Measurements from ENCODE around the gene CRYL1. TPM values are rescaled to one million over a fixed set of nuclear protein-coding genes. Genes with fewer than 3 reads are reported as not detected.

The CRYL1 gene
- total and polyA plus RNA-seq, 2 of the 13 experiments (the other 11 are each of a cell fraction or from before 2014, with no cell fraction given) = 57.2 to 115 TPM

DNA sequence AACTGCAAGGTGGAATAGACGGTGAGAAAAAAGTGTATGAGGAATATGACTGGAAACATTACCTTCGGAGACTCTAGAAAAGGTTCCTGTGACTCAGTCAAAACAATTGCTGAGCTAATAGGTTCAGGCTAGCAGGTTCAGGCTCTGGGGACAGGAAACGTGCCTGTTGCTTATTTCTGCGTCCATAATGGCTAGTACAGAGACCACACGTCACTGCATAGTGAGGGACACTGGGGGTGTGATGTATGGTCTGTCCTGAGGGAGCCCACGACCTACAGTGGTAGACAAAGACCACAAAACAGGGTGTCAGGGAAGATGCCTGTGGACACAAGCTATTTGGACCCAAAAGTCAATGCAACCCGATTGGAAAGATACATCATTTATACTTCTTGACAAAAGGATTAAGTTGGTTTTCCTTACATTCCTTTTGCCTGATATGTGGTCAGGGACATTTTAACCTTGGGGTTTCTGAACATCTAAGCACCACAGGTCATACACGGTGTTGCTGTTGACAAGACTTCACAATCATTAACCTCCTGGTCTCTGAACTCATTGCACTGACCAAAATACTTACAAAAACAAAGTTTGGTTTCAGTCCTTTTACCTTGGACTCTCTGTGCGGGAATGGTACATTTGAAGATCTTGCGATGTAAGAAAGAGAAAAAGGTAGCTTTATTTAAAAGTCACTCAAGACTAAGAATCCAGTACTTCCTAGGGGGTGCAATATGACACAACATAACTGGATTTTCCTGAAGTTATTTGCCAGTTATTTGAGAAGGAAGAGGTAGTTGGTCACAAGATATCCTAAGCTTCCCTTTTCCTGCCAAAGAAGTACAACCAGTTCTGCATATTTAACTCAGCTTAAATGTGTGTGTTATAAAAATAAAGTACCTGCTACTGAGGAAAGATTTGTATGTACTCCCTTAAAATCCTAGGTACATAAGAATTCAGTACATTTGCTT lies 20.0 kb downstream of the CRYL1 start (continued):
- TF ChIP-seq, protein P1, sequence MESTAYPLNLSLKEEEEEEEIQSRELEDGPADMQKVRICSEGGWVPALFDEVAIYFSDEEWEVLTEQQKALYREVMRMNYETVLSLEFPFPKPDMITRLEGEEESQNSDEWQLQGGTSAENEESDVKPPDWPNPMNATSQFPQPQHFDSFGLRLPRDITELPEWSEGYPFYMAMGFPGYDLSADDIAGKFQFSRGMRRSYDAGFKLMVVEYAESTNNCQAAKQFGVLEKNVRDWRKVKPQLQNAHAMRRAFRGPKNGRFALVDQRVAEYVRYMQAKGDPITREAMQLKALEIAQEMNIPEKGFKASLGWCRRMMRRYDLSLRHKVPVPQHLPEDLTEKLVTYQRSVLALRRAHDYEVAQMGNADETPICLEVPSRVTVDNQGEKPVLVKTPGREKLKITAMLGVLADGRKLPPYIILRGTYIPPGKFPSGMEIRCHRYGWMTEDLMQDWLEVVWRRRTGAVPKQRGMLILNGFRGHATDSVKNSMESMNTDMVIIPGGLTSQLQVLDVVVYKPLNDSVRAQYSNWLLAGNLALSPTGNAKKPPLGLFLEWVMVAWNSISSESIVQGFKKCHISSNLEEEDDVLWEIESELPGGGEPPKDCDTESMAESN (CRISPR knock-in tag; conservative IDR thresholded peaks at IDR 0.05) = no peak
- no peak for TF ChIP-seq KDM3A (CRISPR knock-in tag; IDR thresholded peaks at IDR 0.05; ENCODE audit: low read depth)
- TF ChIP-seq ZNF317 (CRISPR knock-in tag; IDR thresholded peaks at IDR 0.05) = 0 out of 2 replicates have a peak, but pooled peaks have one; percentile 49
- no peak for TF ChIP-seq TOE1 (CRISPR knock-in tag; IDR thresholded peaks at IDR 0.05)
- TF ChIP-seq ATF7 (IDR thresholded peaks at IDR 0.05) = no peak
- no peak for TF ChIP-seq ATF7 (CRISPR knock-in tag; IDR thresholded peaks at IDR 0.05)
- no peak for TF ChIP-seq FIP1L1 (IDR thresholded peaks at IDR 0.05; ENCODE audit: borderline replicate concordance, insufficient read depth, low read depth, low read length)
- peak; percentile 56; the same call in 1 of the 2 replicates for TF ChIP-seq ZNF335 (CRISPR knock-in tag; IDR thresholded peaks at IDR 0.05)
- peak; percentile 40; the same call in 1 of the 2 replicates for TF ChIP-seq ZNF816 (CRISPR knock-in tag; IDR thresholded peaks at IDR 0.05; ENCODE audit: borderline replicate concordance)
- no peak for TF ChIP-seq ZNF274 (CRISPR knock-in tag; IDR thresholded peaks at IDR 0.05)
- peak; percentile 39; the same call in 1 of the 2 replicates for TF ChIP-seq ZFX (CRISPR knock-in tag; IDR thresholded peaks at IDR 0.05; ENCODE audit: low read depth)
- TF ChIP-seq ARNT (IDR thresholded peaks at IDR 0.05) = no peak
- TF ChIP-seq KAT8 (CRISPR knock-in tag; IDR thresholded peaks at IDR 0.05) = 0 out of 2 replicates have a peak, but pooled peaks have one; percentile 33
- TF ChIP-seq RXRB (CRISPR knock-in tag; IDR thresholded peaks at IDR 0.05; ENCODE audit: borderline replicate concordance) = peak; percentile 64; the same call in 1 of the 2 replicates
- TF ChIP-seq, protein P2, sequence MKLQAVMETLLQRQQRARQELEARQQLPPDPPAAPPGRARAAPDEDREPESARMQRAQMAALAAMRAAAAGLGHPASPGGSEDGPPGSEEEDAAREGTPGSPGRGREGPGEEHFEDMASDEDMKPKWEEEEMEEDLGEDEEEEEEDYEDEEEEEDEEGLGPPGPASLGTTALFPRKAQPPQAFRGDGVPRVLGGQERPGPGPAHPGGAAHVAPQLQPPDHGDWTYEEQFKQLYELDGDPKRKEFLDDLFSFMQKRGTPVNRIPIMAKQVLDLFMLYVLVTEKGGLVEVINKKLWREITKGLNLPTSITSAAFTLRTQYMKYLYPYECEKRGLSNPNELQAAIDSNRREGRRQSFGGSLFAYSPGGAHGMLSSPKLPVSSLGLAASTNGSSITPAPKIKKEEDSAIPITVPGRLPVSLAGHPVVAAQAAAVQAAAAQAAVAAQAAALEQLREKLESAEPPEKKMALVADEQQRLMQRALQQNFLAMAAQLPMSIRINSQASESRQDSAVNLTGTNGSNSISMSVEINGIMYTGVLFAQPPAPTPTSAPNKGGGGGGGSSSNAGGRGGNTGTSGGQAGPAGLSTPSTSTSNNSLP (IDR thresholded peaks at IDR 0.05; ENCODE audit: low read depth, low read length) = peak; percentile 72; the same call in 1 of the 2 replicates
- no peak for TF ChIP-seq ZNF460 (CRISPR knock-in tag; IDR thresholded peaks at IDR 0.05; ENCODE audit: borderline replicate concordance)
- TF ChIP-seq, protein P3, sequence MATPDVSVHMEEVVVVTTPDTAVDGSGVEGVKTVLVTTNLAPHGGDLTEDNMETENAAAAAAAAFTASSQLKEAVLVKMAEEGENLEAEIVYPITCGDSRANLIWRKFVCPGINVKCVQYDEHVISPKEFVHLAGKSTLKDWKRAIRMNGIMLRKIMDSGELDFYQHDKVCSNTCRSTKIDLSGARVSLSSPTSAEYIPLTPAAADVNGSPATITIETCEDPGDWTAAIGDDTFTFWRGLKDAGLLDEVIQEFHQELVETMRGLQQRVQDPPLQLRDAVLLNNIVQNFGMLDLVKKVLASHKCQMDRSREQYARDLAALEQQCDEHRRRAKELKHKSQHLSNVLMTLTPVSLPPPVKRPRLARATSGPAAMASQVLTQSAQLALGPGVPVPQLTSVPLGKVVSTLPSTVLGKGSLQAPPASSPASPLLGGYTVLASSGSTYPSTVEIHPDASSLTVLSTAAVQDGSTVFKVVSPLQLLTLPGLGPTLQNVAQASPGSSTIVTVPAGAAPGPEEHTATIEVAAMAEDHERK (CRISPR knock-in tag; IDR thresholded peaks at IDR 0.05; ENCODE audit: low read depth) = no peak
- peak; percentile 83; the same call in 1 of the 2 replicates for TF ChIP-seq HOXA3 (CRISPR knock-in tag; IDR thresholded peaks at IDR 0.05)
- no peak for TF ChIP-seq GABPA (IDR thresholded peaks at IDR 0.05; ENCODE audit: low read depth, low read length)
- TF ChIP-seq GABPA (CRISPR knock-in tag; IDR thresholded peaks at IDR 0.05; ENCODE audit: low read depth) = peak; percentile 24; the same call in 1 of the 2 replicates
- TF ChIP-seq, protein P4, sequence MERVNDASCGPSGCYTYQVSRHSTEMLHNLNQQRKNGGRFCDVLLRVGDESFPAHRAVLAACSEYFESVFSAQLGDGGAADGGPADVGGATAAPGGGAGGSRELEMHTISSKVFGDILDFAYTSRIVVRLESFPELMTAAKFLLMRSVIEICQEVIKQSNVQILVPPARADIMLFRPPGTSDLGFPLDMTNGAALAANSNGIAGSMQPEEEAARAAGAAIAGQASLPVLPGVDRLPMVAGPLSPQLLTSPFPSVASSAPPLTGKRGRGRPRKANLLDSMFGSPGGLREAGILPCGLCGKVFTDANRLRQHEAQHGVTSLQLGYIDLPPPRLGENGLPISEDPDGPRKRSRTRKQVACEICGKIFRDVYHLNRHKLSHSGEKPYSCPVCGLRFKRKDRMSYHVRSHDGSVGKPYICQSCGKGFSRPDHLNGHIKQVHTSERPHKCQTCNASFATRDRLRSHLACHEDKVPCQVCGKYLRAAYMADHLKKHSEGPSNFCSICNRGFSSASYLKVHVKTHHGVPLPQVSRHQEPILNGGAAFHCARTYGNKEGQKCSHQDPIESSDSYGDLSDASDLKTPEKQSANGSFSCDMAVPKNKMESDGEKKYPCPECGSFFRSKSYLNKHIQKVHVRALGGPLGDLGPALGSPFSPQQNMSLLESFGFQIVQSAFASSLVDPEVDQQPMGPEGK (CRISPR knock-in tag; IDR thresholded peaks at IDR 0.05) = peak; percentile 62
- no peak for TF ChIP-seq ZNF234 (CRISPR knock-in tag; conservative IDR thresholded peaks at IDR 0.05)
- TF ChIP-seq HIVEP1 (CRISPR knock-in tag; IDR thresholded peaks at IDR 0.05) = no peak

Data from HepG2 (cell line).